H9 (cell line): Measurements from ENCODE around the gene CDH13. TPM values are rescaled to one million over a fixed set of nuclear protein-coding genes. Genes with fewer than 3 reads are reported as not detected.

Experiments
- DNase-seq: peaks from one replicate; pipeline ENCODE4 v3.0.0-alpha.2; 2017
- H2AFZ ChIP-seq: one replicate; pipeline ENCODE4 v1.6.1; 2013; ENCODE audit warnings: mild to moderate bottlenecking, low read length, control low read depth, moderate library complexity
- H2AK5ac ChIP-seq: 2 replicates; pipeline ENCODE4 v1.6.1; 2013; ENCODE audit warnings: low read length, control low read depth, mixed read lengths; ENCODE audit not compliant: insufficient read length
- H2BK120ac ChIP-seq: one replicate; pipeline ENCODE4 v1.6.1; 2013; ENCODE audit warnings: low read depth, mild to moderate bottlenecking, low read length, control low read depth, inconsistent platforms; ENCODE audit not compliant: poor library complexity, severe bottlenecking
- H2BK12ac ChIP-seq: 2 replicates; pipeline ENCODE4 v1.6.1; 2013; ENCODE audit warnings: low read length, control low read depth, mixed read lengths, low read depth; ENCODE audit not compliant: insufficient read length
- H2BK15ac ChIP-seq: 2 replicates; pipeline ENCODE4 v1.6.1; 2013; ENCODE audit warnings: low read depth, low read length, control low read depth
- H2BK20ac ChIP-seq: one replicate; pipeline ENCODE4 v1.6.1; 2013; ENCODE audit warnings: low read depth, mild to moderate bottlenecking, low read length, control low read depth, inconsistent platforms; ENCODE audit not compliant: poor library complexity, severe bottlenecking
- H2BK5ac ChIP-seq: 2 replicates; pipeline ENCODE4 v1.6.1; 2013; ENCODE audit warnings: low read length, control low read depth, mixed read lengths; ENCODE audit not compliant: insufficient read length
- H3K14ac ChIP-seq: 2 replicates; pipeline ENCODE4 v1.6.1; 2013; ENCODE audit warnings: low read length, control low read depth; ENCODE audit not compliant: insufficient read depth
- H3K18ac ChIP-seq: 2 replicates; pipeline ENCODE4 v1.6.1; 2013; ENCODE audit warnings: low read depth, mild to moderate bottlenecking, mixed read lengths, low read length, control low read depth; ENCODE audit not compliant: insufficient read length
- H3K23ac ChIP-seq: 2 replicates; pipeline ENCODE4 v1.6.1; 2013; ENCODE audit warnings: low read length, control low read depth, mixed read lengths, low read depth; ENCODE audit not compliant: insufficient read length
- H3K23me2 ChIP-seq: 2 replicates; pipeline ENCODE4 v1.6.1; 2013; ENCODE audit warnings: low read depth, mild to moderate bottlenecking, mixed read lengths, low read length, control low read depth; ENCODE audit not compliant: insufficient read length, poor library complexity, severe bottlenecking
- H3K27ac ChIP-seq: 2 replicates; pipeline ENCODE4 v1.5.1; 2013; ENCODE audit warnings: low read length, control low read depth, mixed read lengths, low read depth; ENCODE audit not compliant: insufficient read length
- H3K27me3 ChIP-seq: 2 replicates; pipeline ENCODE4 v1.6.1; 2013; ENCODE audit warnings: low read length, control low read depth, inconsistent platforms; ENCODE audit not compliant: insufficient read depth
- H3K4ac ChIP-seq: 2 replicates; pipeline ENCODE4 v1.6.1; 2013; ENCODE audit warnings: low read depth, mild to moderate bottlenecking, control low read depth, inconsistent platforms, low read length, moderate library complexity
- H3K4me1 ChIP-seq: 2 replicates; pipeline ENCODE4 v1.6.1; 2013; ENCODE audit warnings: low read length, control low read depth, inconsistent platforms; ENCODE audit not compliant: insufficient read depth
- H3K4me2 ChIP-seq: 2 replicates; pipeline ENCODE4 v1.6.1; 2013; ENCODE audit warnings: low read length, control low read depth, mixed read lengths; ENCODE audit not compliant: insufficient read length, insufficient read depth
- H3K56ac ChIP-seq: 2 replicates; pipeline ENCODE4 v1.6.1; 2013; ENCODE audit warnings: low read depth, mild to moderate bottlenecking, mixed read lengths, low read length, control low read depth; ENCODE audit not compliant: insufficient read length
- H3K79me1 ChIP-seq: 2 replicates; pipeline ENCODE4 v1.6.1; 2013; ENCODE audit warnings: low read depth, mild to moderate bottlenecking, moderate library complexity, low read length, control low read depth, inconsistent platforms; ENCODE audit not compliant: insufficient read depth, poor library complexity, severe bottlenecking
- H3K79me2 ChIP-seq: 2 replicates; pipeline ENCODE4 v1.6.1; 2013; ENCODE audit warnings: low read length, control low read depth, inconsistent platforms; ENCODE audit not compliant: insufficient read depth
- H3K9ac ChIP-seq: 2 replicates; pipeline ENCODE4 v1.6.1; 2013; ENCODE audit warnings: low read length, control low read depth, mixed read lengths; ENCODE audit not compliant: insufficient read length; ENCODE audit errors: extremely low read depth
- H3K9me3 ChIP-seq: one replicate; pipeline ENCODE4 v1.6.1; 2013; ENCODE audit warnings: low read depth, low read length, inconsistent platforms; ENCODE audit not compliant: control insufficient read depth
- H3T11ph ChIP-seq: one replicate; pipeline ENCODE4 v1.6.1; 2013; ENCODE audit warnings: mild to moderate bottlenecking, low read length, control low read depth, inconsistent platforms
- H4K20me1 ChIP-seq: one replicate; pipeline ENCODE4 v1.6.1; 2013; ENCODE audit not compliant: control insufficient read depth, insufficient read length, insufficient read depth
- H4K5ac ChIP-seq: 2 replicates; pipeline ENCODE4 v1.6.1; 2013; ENCODE audit warnings: low read depth, mild to moderate bottlenecking, mixed read lengths, low read length, control low read depth; ENCODE audit not compliant: insufficient read length
- H4K8ac ChIP-seq: replicated peaks from 2 replicates; pipeline ENCODE4 v1.6.1; 2013; ENCODE audit warnings: low read length, control low read depth, mixed read lengths, low read depth; ENCODE audit not compliant: insufficient read length
- H4K91ac ChIP-seq: 2 replicates; pipeline ENCODE4 v1.6.1; 2013; ENCODE audit warnings: low read depth, mild to moderate bottlenecking, moderate library complexity, mixed read lengths, low read length, control low read depth; ENCODE audit not compliant: insufficient read length
- H3K27ac Mint-ChIP-seq, 3 experiments: 2 replicates in 2 of 3; 3 replicates in 1 of 3; pipeline ENCODE4 v1.8.0; 2020 to 2021; ENCODE audit warnings: mixed read lengths in 3 of 3, mild to moderate bottlenecking in 1 of 3, moderate library complexity in 1 of 3
- H3K27me3 Mint-ChIP-seq: 2 replicates; pipeline ENCODE4 v1.8.0; 2021; ENCODE audit warnings: low read depth, mild to moderate bottlenecking, moderate library complexity, mixed read lengths
- H3K36me3 Mint-ChIP-seq, 3 experiments: 2 replicates in 2 of 3; 3 replicates in 1 of 3; pipeline ENCODE4 v1.8.0; 2020 to 2021; ENCODE audit warnings: low read depth in 3 of 3, mixed read lengths in 3 of 3; ENCODE audit not compliant: insufficient read depth in 1 of 3
- H3K4me1 Mint-ChIP-seq, 2 experiments: 2 replicates each; pipeline ENCODE4 v1.8.0; 2020; ENCODE audit warnings: mixed read lengths in 2 of 2
- H3K4me3 Mint-ChIP-seq, 2 experiments: 2 replicates in 1 of 2; 3 replicates in 1 of 2; pipeline ENCODE4 v1.8.0; 2020 to 2021; ENCODE audit warnings: mild to moderate bottlenecking in 2 of 2, mixed read lengths in 2 of 2, moderate library complexity in 1 of 2
- H3K9me3 Mint-ChIP-seq, 2 experiments: 2 replicates in 1 of 2; 3 replicates in 1 of 2; pipeline ENCODE4 v1.8.0; 2020; ENCODE audit warnings: mild to moderate bottlenecking in 2 of 2, mixed read lengths in 2 of 2, moderate library complexity in 1 of 2
- CTCF ChIP-seq: fragments of 200-600 bp; sonication (generic); conservative IDR thresholded peaks from 3 replicates; pipeline ENCODE4 v1.8.0; 2021; ENCODE audit warnings: antibody characterized with exemption, mild to moderate bottlenecking
- WGBS: extraction: QIAGEN DNeasy Blood & Tissue Kit; methylation state at CpG from one replicate; pipeline ENCODE4 v1.1.7; 2013; ENCODE audit warnings: missing lambda C conversion rate, low lambda C conversion rate, mixed read lengths; ENCODE audit not compliant: insufficient read length; ENCODE audit errors: extremely low coverage; 5-methylcytosine and 5-hydroxymethylcytosine counted together
- total RNA-seq: library from RNA; stranded (reverse); gene quantifications from 2 replicates; pipeline ENCODE4 v1.2.1, GENCODE V29; 2021

CDH13 gene
- total RNA-seq, 1 experiment from 2014 or later = 1.5 TPM

DNA sequence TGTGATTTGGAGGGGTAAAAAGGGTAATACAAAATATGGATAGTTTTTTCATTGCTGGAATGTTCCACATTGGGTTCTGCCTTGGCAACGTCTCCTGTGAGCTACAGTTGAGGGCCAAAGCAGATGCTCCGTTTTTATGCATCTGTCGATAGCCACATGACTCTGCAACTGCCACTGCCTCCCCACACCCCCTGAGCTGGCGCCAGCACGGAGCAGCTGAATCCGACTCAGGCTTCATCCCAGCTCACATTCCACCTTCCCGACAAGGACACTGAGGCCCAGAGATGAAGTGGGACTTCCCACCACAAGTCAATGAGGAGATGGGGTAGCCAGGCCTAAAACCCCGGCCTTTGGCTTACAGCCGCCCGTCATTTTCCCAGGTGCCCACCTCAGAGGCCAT is 334.1 kb downstream of the CDH13 start:
- Histone ChIP-seq H2AFZ (no peak overlapping the region), H4K20me1 (no peaks in the 10 kb centered on the region), H3K9me3 (no peaks in the 10 kb centered on the region), H4K91ac (no peak overlapping the region), H3K23me2 (no peaks in the 10 kb centered on the region), H2BK15ac (no peak overlapping the region), H3K56ac (no peak overlapping the region), H3K79me2 (no peaks in the 10 kb centered on the region), H3K4me2 (no peak overlapping the region), H2AK5ac (no peak overlapping the region), H2BK20ac (no peak overlapping the region), H3K79me1 (no peaks in the 10 kb centered on the region), H3T11ph (no peak overlapping the region), H3K4ac (no peak overlapping the region), H3K23ac (no peak overlapping the region), H3K27ac (no peak overlapping the region), H3K18ac (no peak overlapping the region), H4K8ac (no peak overlapping the region), H3K14ac (no peak overlapping the region), H2BK5ac (no peak overlapping the region), H3K4me1 (no peaks in the 10 kb centered on the region), H4K5ac (no peak overlapping the region), H2BK12ac (no peak overlapping the region), H3K9ac (no peak overlapping the region), H2BK120ac (no peak overlapping the region), H3K27me3 (no peaks in the 10 kb centered on the region)
- Mint-ChIP-seq H3K9me3 (no peaks in the 10 kb centered on the region), H3K4me1 (no peaks in the 10 kb centered on the region), H3K4me3 (no peak overlapping the region), H3K27ac (no peak overlapping the region), H3K36me3 (no peaks in the 10 kb centered on the region), H3K27me3 (no peaks in the 10 kb centered on the region; the same call in 1 of the 2 replicates)
- no CpG with 5 or more reads among the region's 10 CpGs for WGBS
- DNase-seq = no peak
- no peak for TF ChIP-seq CTCF
